CD8-positive, alpha-beta memory T cell (primary cell): ENCODE results near the gene NTN5. TPM values are rescaled to one million over a fixed set of nuclear protein-coding genes. Genes with fewer than 3 reads are reported as not detected.
A peak's percentile ranks its signal among the peaks of the same experiment; 100 is the strongest.
"Not testable (repeated sequence)": the region's sequence is repeated elsewhere in the genome, so short reads cannot be mapped to it uniquely, and the experiment has no call there.

Source experiments
- CTCF ChIA-PET: fragments of 350-600 bp; sonication (Branson Sonifier 250); formaldehyde crosslinking; loops from one replicate; lab custom pipeline; 2021; ENCODE audit warnings: antibody characterized with exemption; lab: Charles Lee
- POLR2A ChIA-PET: fragments of 350-600 bp; sonication (Branson Sonifier 250); formaldehyde crosslinking; loops from one replicate; lab custom pipeline; 2021; ENCODE audit warnings: antibody characterized with exemption; lab: Charles Lee
- DNase-seq, 5 donors: peaks; one replicate each; pipeline versions ENCODE4 v3.0.0 to v3.0.0-alpha.2; 2020 to 2022; ENCODE audit warnings: mixed read lengths in 1 of 5
- H3K27ac ChIP-seq: one replicate; pipeline ENCODE4 v1.7.0; 2013; ENCODE audit warnings: low read depth, mild to moderate bottlenecking, low read length, moderate library complexity
- H3K27me3 ChIP-seq: 2 replicates; pipeline ENCODE4 v1.7.0; 2013; ENCODE audit warnings: low read length, mild to moderate bottlenecking; ENCODE audit not compliant: insufficient read depth, poor library complexity, severe bottlenecking
- H3K36me3 ChIP-seq: 2 replicates; pipeline ENCODE4 v1.7.0; 2013; ENCODE audit warnings: mild to moderate bottlenecking, low read length, moderate library complexity; ENCODE audit not compliant: insufficient read depth
- H3K4me1 ChIP-seq: 2 replicates; pipeline ENCODE4 v1.7.0; 2013; ENCODE audit warnings: mild to moderate bottlenecking, low read length, moderate library complexity; ENCODE audit not compliant: insufficient read depth
- H3K4me3 ChIP-seq: 2 replicates; pipeline ENCODE4 v1.7.0; 2013; ENCODE audit warnings: mild to moderate bottlenecking, low read length
- H3K9me3 ChIP-seq: 2 replicates; pipeline ENCODE4 v1.7.0; 2013; ENCODE audit warnings: mild to moderate bottlenecking, low read length
- H3K27ac Mint-ChIP-seq, 8 donors: one replicate each; pipeline ENCODE4 v1.8.0; 2020 to 2021; ENCODE audit warnings: mixed read lengths in 8 of 8, mild to moderate bottlenecking in 6 of 8, inconsistent platforms in 3 of 8, moderate library complexity in 3 of 8
- H3K27me3 Mint-ChIP-seq, 2 donors: one replicate each; pipeline ENCODE4 v1.8.0; 2020 to 2021; ENCODE audit warnings: mixed read lengths in 2 of 2, mild to moderate bottlenecking in 1 of 2, moderate library complexity in 1 of 2
- H3K36me3 Mint-ChIP-seq, 3 donors: one replicate each; pipeline ENCODE4 v1.8.0; 2020 to 2021; ENCODE audit warnings: mixed read lengths in 3 of 3, inconsistent platforms in 1 of 3, mild to moderate bottlenecking in 1 of 3
- H3K4me1 Mint-ChIP-seq, 3 donors: one replicate each; pipeline ENCODE4 v1.8.0; 2020 to 2021; ENCODE audit warnings: mixed read lengths in 3 of 3, inconsistent platforms in 1 of 3, mild to moderate bottlenecking in 1 of 3
- H3K4me3 Mint-ChIP-seq, 7 donors: one replicate each; pipeline ENCODE4 v1.8.0; 2020 to 2021; ENCODE audit warnings: mixed read lengths in 7 of 7, mild to moderate bottlenecking in 6 of 7, moderate library complexity in 4 of 7, inconsistent platforms in 2 of 7
- H3K9me3 Mint-ChIP-seq, 5 donors: one replicate each; pipeline ENCODE4 v1.8.0; 2020 to 2022; ENCODE audit warnings: mixed read lengths in 5 of 5, mild to moderate bottlenecking in 3 of 5, moderate library complexity in 2 of 5, inconsistent platforms in 1 of 5
- polyA plus RNA-seq: library from polyadenylated mRNA; unstranded; fragments of 300-500 nt; fragmentation: Illumina TruSeq; gene quantifications from one replicate; pipeline ENCODE4 v1.2.3, GENCODE V29; 2021
- total RNA-seq, 2 experiments: library from RNA; stranded (reverse); gene quantifications; one replicate each; pipeline ENCODE4 v1.2.3, GENCODE V29; 2021

Gene NTN5
- total and polyA plus RNA-seq, 3 experiments from 2014 or later = 0.11 to 0.33 TPM; not detected in 1

DNA sequence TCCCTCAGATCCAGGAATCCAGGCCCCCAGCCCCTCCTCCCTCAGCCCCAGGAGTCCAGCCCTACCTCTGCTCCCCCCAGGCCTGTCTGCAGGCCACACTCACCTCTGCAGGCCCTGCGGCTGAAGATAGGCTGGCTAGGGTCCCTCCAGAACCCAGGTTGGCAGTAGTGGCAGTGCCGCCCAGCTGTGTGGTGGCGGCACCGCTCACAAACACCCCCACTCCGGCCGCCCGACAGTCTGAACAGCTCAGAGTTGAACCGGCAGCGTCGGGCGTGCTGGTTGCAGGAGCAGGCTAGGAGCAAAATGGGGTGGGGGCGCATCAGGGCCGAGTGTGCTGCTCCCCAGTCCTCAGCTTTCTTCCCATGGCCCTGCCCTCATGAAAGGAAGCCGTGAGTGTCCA is 8.3 kb downstream of the NTN5 start:
- H3K27ac Mint-ChIP-seq = no peak overlapping the region
- H3K27me3 Mint-ChIP-seq = peaks cover 0 to 2% of the 10 kb centered on the region in 2 donors
- Histone ChIP-seq H3K27me3 (no peaks in the 10 kb centered on the region), H3K36me3 (no peaks in the 10 kb centered on the region), H3K4me3 (no peak overlapping the region), H3K27ac (no peak overlapping the region), H3K9me3 (no peaks in the 10 kb centered on the region), H3K4me1 (peaks cover 10% of the 10 kb centered on the region)
- H3K4me1 Mint-ChIP-seq = peaks cover 7 to 9% (median 9%) of the 10 kb centered on the region in 3 donors
- H3K4me3 Mint-ChIP-seq = no peak overlapping the region
- ChIA-PET POLR2A (no interaction called here), CTCF (no interaction called here)
- H3K36me3 Mint-ChIP-seq = no peaks in the 10 kb centered on the region
- DNase-seq = no peak
- no peaks in the 10 kb centered on the region for H3K9me3 Mint-ChIP-seq

DNA sequence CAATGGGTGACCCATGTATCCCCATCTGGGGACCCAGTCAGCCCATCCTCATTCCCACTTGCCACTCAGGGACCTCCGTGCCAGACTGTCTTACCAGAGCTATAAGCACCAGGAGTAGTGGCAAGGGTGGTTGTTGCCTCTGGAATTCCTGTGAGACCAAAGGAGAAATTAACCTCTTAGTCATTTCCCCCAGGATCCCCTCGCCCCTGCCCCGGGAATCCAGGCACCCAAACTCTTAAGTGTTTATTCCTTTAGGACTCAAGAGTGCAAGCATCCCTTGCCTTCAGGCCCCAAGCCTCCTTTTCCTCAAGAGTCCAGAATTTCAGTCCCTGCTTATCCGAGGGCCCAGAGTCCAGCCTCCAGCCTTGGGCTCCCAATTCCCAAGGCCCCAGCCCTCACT is 9.2 kb downstream of the NTN5 start:
- Histone ChIP-seq H3K4me1 (peaks cover 10% of the 10 kb centered on the region), H3K4me3 (no peak overlapping the region), H3K36me3 (no peaks in the 10 kb centered on the region), H3K27me3 (no peaks in the 10 kb centered on the region), H3K27ac (no peak overlapping the region), H3K9me3 (no peaks in the 10 kb centered on the region)
- Mint-ChIP-seq H3K9me3 (no peaks in the 10 kb centered on the region), H3K36me3 (no peaks in the 10 kb centered on the region), H3K27ac (no peak overlapping the region), H3K4me3 (no peak overlapping the region), H3K27me3 (peaks cover 4% of the 10 kb centered on the region in 2 donors), H3K4me1 (peaks cover 7 to 9% (median 9%) of the 10 kb centered on the region in 3 donors)
- no peak for DNase-seq
- ChIA-PET CTCF (no interaction called here), POLR2A (no interaction called here)

DNA sequence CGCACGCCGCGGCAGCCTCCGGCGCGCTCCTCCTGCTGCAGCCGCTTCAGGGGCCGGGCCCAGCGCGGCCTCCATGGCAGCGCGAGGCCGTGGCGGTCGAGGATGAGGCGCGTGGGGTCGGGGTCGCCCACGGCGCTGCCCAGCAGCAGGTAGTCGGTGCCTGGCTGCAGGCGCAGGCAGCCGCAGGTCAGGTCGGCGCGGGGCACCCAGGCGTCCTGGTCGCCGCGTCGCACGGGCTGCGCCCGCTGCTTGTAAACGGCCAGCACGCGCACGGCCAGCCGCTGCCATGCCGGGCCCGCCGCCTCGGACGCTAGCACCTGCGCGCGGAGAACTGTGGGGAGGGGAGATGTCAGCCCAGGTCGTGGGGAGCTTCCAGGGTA is 11.1 kb downstream of the NTN5 start:
- H3K4me1 Mint-ChIP-seq = peaks cover 7 to 9% (median 9%) of the 10 kb centered on the region in 3 donors
- Histone ChIP-seq H3K27ac (no peak overlapping the region), H3K36me3 (no peaks in the 10 kb centered on the region), H3K27me3 (no peaks in the 10 kb centered on the region), H3K4me3 (no peak overlapping the region), H3K4me1 (peaks cover 10% of the 10 kb centered on the region), H3K9me3 (no peaks in the 10 kb centered on the region)
- ChIA-PET CTCF (interaction anchor here (1.2 to 1.4 kb wide), 2 partner anchors 13 to 181 kb away, joined by 3 read pairs; no protein-coding TSS in a partner anchor), POLR2A (interaction anchor here (0.5 kb wide), 1 partner anchor 8 kb away, joined by 3 read pairs; no protein-coding TSS in a partner anchor)
- H3K36me3 Mint-ChIP-seq = no peaks in the 10 kb centered on the region
- H3K4me3 Mint-ChIP-seq = no peak overlapping the region
- H3K27me3 Mint-ChIP-seq = peaks cover 4 to 8% of the 10 kb centered on the region in 2 donors
- no peaks in the 10 kb centered on the region for H3K9me3 Mint-ChIP-seq
- H3K27ac Mint-ChIP-seq = no peak overlapping the region
- DNase-seq = no peak

DNA sequence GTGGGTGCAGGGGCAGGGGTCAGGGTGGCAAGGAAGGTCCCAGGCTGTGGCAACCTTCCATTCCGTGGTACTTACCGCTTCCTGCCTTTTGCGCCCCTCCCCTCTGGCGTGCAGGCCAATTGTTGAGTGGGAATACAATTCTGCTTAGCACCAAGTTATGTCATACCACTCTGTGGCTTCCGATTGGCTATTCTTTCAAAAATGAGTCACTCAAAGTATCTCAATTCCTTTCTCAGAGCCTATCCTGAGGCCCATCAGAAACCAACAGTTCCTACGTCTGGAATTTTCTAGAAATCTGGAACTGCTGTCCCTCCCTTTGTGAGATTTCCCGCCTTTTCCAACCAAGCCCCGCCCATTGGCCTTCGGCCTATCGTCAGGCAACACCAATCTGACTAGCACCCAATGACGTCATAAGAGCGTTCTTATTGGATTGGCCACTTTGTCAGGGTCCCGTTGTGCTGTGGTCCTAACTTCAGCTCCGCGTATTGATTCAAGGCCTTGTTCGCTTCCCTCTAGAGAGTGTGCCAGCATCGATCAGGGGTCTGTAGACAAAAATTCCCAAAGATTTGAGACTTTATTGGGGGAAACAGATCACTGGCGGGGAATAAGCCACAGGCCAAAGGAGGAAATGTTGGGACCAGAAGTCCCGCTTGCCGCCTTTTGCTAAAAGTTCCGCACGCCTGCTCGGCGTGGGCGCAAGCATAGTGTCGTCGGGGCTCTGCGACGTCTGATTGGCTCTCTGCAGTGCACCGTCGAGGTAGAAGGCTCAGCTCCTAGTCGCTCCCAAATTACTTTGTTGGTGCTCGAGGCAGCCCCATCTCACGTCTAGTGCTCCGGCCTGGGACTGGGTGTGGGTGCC is 11.7 kb downstream of the NTN5 start:
- DNase-seq = peak; percentile 64 to 87 (median 82)
- Mint-ChIP-seq H3K9me3 (no peaks in the 10 kb centered on the region), H3K4me1 (peaks cover 7 to 9% (median 9%) of the 10 kb centered on the region in 3 donors), H3K4me3 (peak overlapping the region; percentile 42 to 86 (median 79)), H3K27ac (peak overlapping the region; percentile 68 to 99 (median 95)), H3K27me3 (peaks cover 4 to 8% of the 10 kb centered on the region in 2 donors), H3K36me3 (no peaks in the 10 kb centered on the region)
- no peaks in the 10 kb centered on the region for H3K9me3 ChIP-seq
- peaks cover 10% of the 10 kb centered on the region for H3K4me1 ChIP-seq
- ChIA-PET POLR2A (interaction anchor here (0.5 to 0.8 kb wide), 2 partner anchors 17 to 42 kb away, joined by 3 read pairs; partner anchors contain the start of genes RPL18 and SPHK2), CTCF (interaction anchor here (1.2 kb wide), 1 partner anchor 181 kb away, joined by 3 read pairs; no protein-coding TSS in a partner anchor)
- peak overlapping the region; percentile 49 for H3K4me3 ChIP-seq
- peak overlapping the region; percentile 49 for H3K27ac ChIP-seq
- H3K36me3 ChIP-seq = no peaks in the 10 kb centered on the region
- no peaks in the 10 kb centered on the region for H3K27me3 ChIP-seq

- no peaks in the 10 kb centered on the region for H3K36me3 Mint-ChIP-seq
- no peak for DNase-seq
- H3K9me3 Mint-ChIP-seq = no peaks in the 10 kb centered on the region
- Histone ChIP-seq H3K9me3 (no peaks in the 10 kb centered on the region), H3K27ac (no peak overlapping the region), H3K36me3 (no peaks in the 10 kb centered on the region), H3K4me3 (no peak overlapping the region), H3K27me3 (no peaks in the 10 kb centered on the region), H3K4me1 (peaks cover 10% of the 10 kb centered on the region)
- CTCF ChIA-PET = interaction anchor here (1.8 kb wide), 1 partner anchor 19 kb away, joined by 3 read pairs; no protein-coding TSS in a partner anchor
- H3K27me3 Mint-ChIP-seq = peaks cover 4 to 8% of the 10 kb centered on the region in 2 donors
- POLR2A ChIA-PET = no interaction called here
- no peak overlapping the region for H3K4me3 Mint-ChIP-seq
- H3K27ac Mint-ChIP-seq = peak overlapping the region in 1 of 8 donors; percentile 32
- H3K4me1 Mint-ChIP-seq = peaks cover 7 to 9% (median 9%) of the 10 kb centered on the region in 3 donors
Measured at GRCh38 chr19:48659768-48660167, 13.0 kb downstream of the NTN5 start.

DNA sequence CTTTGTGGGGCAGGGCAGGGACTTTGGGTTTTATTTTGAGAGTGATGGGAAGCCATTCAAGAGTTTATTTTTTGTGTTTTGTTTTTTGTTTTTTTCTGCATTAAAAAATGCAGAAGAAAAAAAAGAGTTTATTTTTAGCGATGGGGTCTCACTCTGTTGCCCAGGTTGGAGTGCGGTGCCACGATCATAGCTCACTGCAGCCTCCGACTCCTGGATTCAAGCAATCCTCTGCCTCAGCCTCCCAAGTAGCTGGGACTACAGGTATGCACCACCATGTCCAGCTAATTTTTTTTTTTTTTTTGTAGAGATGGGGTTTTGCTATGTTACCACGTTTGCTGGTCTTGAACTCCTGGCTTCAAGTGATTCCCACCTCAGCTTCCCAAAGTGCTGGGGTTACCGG is 14.3 kb downstream of the NTN5 start:
- Mint-ChIP-seq H3K9me3 (no peaks in the 10 kb centered on the region), H3K27ac (no peak overlapping the region), H3K4me3 (peak overlapping the region in 1 of 7 donors; percentile 64), H3K4me1 (peaks cover 7 to 9% (median 9%) of the 10 kb centered on the region in 3 donors), H3K27me3 (peaks cover 4 to 8% of the 10 kb centered on the region in 2 donors), H3K36me3 (no peaks in the 10 kb centered on the region)
- no peak overlapping the region for H3K27ac ChIP-seq
- DNase-seq = no peak
- H3K36me3 ChIP-seq = no peaks in the 10 kb centered on the region
- no peaks in the 10 kb centered on the region for H3K9me3 ChIP-seq
- H3K4me3 ChIP-seq = no peak overlapping the region
- no peaks in the 10 kb centered on the region for H3K27me3 ChIP-seq
- ChIA-PET CTCF (interaction anchor here (4.7 kb wide), 1 partner anchor 13 kb away, joined by 13 read pairs; the partner anchor contains the start of gene CA11), POLR2A (no interaction called here)
- peaks cover 10% of the 10 kb centered on the region for H3K4me1 ChIP-seq

GRCh38 chr19:48657828-48658227 is 15.0 kb downstream of the NTN5 start:
- H3K27ac Mint-ChIP-seq, H3K27ac ChIP-seq, H3K4me3 Mint-ChIP-seq, DNase-seq, H3K4me3 ChIP-seq, H3K27me3 ChIP-seq, POLR2A ChIA-PET, H3K36me3 Mint-ChIP-seq, H3K4me1 Mint-ChIP-seq, H3K9me3 ChIP-seq, H3K36me3 ChIP-seq, H3K27me3 Mint-ChIP-seq, H3K9me3 Mint-ChIP-seq: not testable (repeated sequence)
- peaks cover 10% of the 10 kb centered on the region for H3K4me1 ChIP-seq
- CTCF ChIA-PET = interaction anchor here (4.7 kb wide), 1 partner anchor 12 kb away, joined by 13 read pairs; the partner anchor contains the start of gene CA11
